H1 (cell line): ENCODE measurements around the gene MTNR1B. TPM values are rescaled to one million over a fixed set of nuclear protein-coding genes. Genes with fewer than 3 reads are reported as not detected.

Experiments used
- CTCF ChIA-PET: fragments of 300-600 bp; sonication (Branson Sonifier 250); formaldehyde crosslinking; loops from one replicate; lab custom pipeline; 2021; ENCODE audit not compliant: partially characterized antibody; lab: Charles Lee
- POLR2A ChIA-PET: fragments of 300-600 bp; sonication (Branson Sonifier 250); formaldehyde crosslinking; loops from one replicate; lab custom pipeline; 2021; ENCODE audit warnings: inconsistent platforms; ENCODE audit not compliant: partially characterized antibody; lab: Charles Lee
- DNase-seq, 2 experiments: peaks; one replicate each; pipeline versions ENCODE4 v3.0.0 to v3.0.0-alpha.2; 2010 to 2022; ENCODE audit warnings: low spot score in 2 of 2, low read depth in 1 of 2, mixed read lengths in 1 of 2
- FAIRE-seq: peaks from 2 replicates; lab custom pipeline; 2011; peaks lifted over from hg19 to GRCh38; lab: Jason Lieb, UNC
- H2AFZ ChIP-seq: 2 replicates; pipeline ENCODE4 v1.8.1; 2012; ENCODE audit warnings: low read length, inconsistent platforms
- H2AK5ac ChIP-seq: 2 replicates; pipeline ENCODE4 v1.6.1; 2013; ENCODE audit warnings: low read depth, low read length
- H2BK120ac ChIP-seq: replicated peaks from 2 replicates; pipeline ENCODE3; 2013; ENCODE audit warnings: low read depth, low read length, inconsistent platforms
- H2BK12ac ChIP-seq: 2 replicates; pipeline ENCODE4 v1.6.1; 2013; ENCODE audit warnings: low read depth, low read length
- H2BK15ac ChIP-seq: 2 replicates; pipeline ENCODE4 v1.6.1; 2013; ENCODE audit warnings: low read length
- H2BK20ac ChIP-seq: 2 replicates; pipeline ENCODE4 v1.6.1; 2013; ENCODE audit warnings: low read length
- H2BK5ac ChIP-seq: 2 replicates; pipeline ENCODE4 v1.6.1; 2013; ENCODE audit warnings: low read depth, low read length
- H3K14ac ChIP-seq: 2 replicates; pipeline ENCODE4 v1.6.1; 2013; ENCODE audit warnings: inconsistent platforms; ENCODE audit not compliant: insufficient read length
- H3K18ac ChIP-seq: 2 replicates; pipeline ENCODE4 v1.6.1; 2013; ENCODE audit warnings: low read length; ENCODE audit errors: extremely low read depth
- H3K23ac ChIP-seq: 2 replicates; pipeline ENCODE4 v1.6.1; 2013; ENCODE audit warnings: inconsistent platforms; ENCODE audit not compliant: insufficient read length
- H3K23me2 ChIP-seq: 2 replicates; pipeline ENCODE4 v1.6.1; 2013; ENCODE audit warnings: low read depth, low read length
- H3K27ac ChIP-seq: 2 replicates; pipeline ENCODE4 v1.6.1; 2011; ENCODE audit warnings: low read depth, low read length, inconsistent platforms
- H3K27me3 ChIP-seq, 4 experiments: replicated peaks in 1 of 4; 1 replicate in 1 of 4; 2 replicates in 3 of 4; pipeline versions ENCODE4 v1.6.1 to v1.8.1; 2011 to 2013; ENCODE audit warnings: low read length in 3 of 4, mild to moderate bottlenecking in 3 of 4, inconsistent platforms in 2 of 4, mixed read lengths in 2 of 4, moderate library complexity in 1 of 4; ENCODE audit not compliant: control insufficient read depth in 3 of 4, insufficient read depth in 3 of 4; ENCODE audit errors: extremely low read depth in 1 of 4
- H3K36me3 ChIP-seq, 4 experiments: 2 replicates each; pipeline versions ENCODE4 v1.6.1 to v1.8.1; 2011 to 2013; ENCODE audit warnings: mild to moderate bottlenecking in 4 of 4, low read length in 3 of 4, moderate library complexity in 2 of 4, control low read depth in 1 of 4, inconsistent platforms in 1 of 4; ENCODE audit not compliant: insufficient read depth in 4 of 4, control insufficient read depth in 2 of 4
- H3K4ac ChIP-seq: replicated peaks from 2 replicates; pipeline ENCODE3; 2013; ENCODE audit warnings: low read length, low read depth, mixed read lengths, inconsistent platforms; ENCODE audit not compliant: insufficient read length
- H3K4me1 ChIP-seq, 4 experiments: replicated peaks in 1 of 4; 1 replicate in 1 of 4; 2 replicates in 3 of 4; pipeline versions ENCODE4 v1.6.1 to v1.8.1; 2011 to 2013; ENCODE audit warnings: low read length in 3 of 4, inconsistent platforms in 2 of 4, mixed read lengths in 1 of 4; ENCODE audit not compliant: insufficient read depth in 4 of 4, control insufficient read depth in 3 of 4
- H3K4me2 ChIP-seq, 2 experiments: 2 replicates each; pipeline versions ENCODE4 v1.6.1 to v1.8.1; 2011 to 2013; ENCODE audit warnings: low read depth in 2 of 2, low read length in 2 of 2, control low read depth in 1 of 2, inconsistent platforms in 1 of 2, mild to moderate bottlenecking in 1 of 2; ENCODE audit not compliant: insufficient read depth in 1 of 2
- H3K4me3 ChIP-seq, 4 experiments: fragments of 200-600, 300-600 bp in 1 of 4; sonication (generic), shearing (Covaris generic), sonication (Bioruptor Twin) in 1 of 4; 2 replicates each; pipeline versions ENCODE4 v1.5.1 to v1.8.1; 2011 to 2016; ENCODE audit warnings: low read length in 4 of 4, low read depth in 3 of 4, control low read depth in 2 of 4, inconsistent platforms in 2 of 4, mild to moderate bottlenecking in 2 of 4, mixed read lengths in 1 of 4, moderate library complexity in 1 of 4; ENCODE audit not compliant: insufficient read depth in 2 of 4; ENCODE audit errors: extremely low read depth in 1 of 4
- H3K56ac ChIP-seq: replicated peaks from 2 replicates; pipeline ENCODE3; 2013; ENCODE audit warnings: low read depth, mild to moderate bottlenecking, mixed read lengths, low read length, inconsistent platforms; ENCODE audit not compliant: insufficient read length
- H3K79me1 ChIP-seq: 2 replicates; pipeline ENCODE4 v1.6.1; 2013; ENCODE audit warnings: low read depth, low read length, control low read depth
- H3K79me2 ChIP-seq, 2 experiments: 2 replicates each; pipeline versions ENCODE4 v1.6.1 to v1.8.1; 2012 to 2013; ENCODE audit warnings: low read length in 2 of 2, mild to moderate bottlenecking in 2 of 2, inconsistent platforms in 1 of 2; ENCODE audit not compliant: insufficient read depth in 2 of 2, control insufficient read depth in 1 of 2
- H3K9ac ChIP-seq, 4 experiments: replicated peaks in 1 of 4; 1 replicate in 1 of 4; 2 replicates in 3 of 4; pipeline versions ENCODE4 v1.6.1 to v1.8.1; 2011 to 2013; ENCODE audit warnings: low read depth in 3 of 4, low read length in 3 of 4, control low read depth in 2 of 4, mild to moderate bottlenecking in 2 of 4, moderate library complexity in 2 of 4, inconsistent platforms in 1 of 4; ENCODE audit errors: extremely low read depth in 1 of 4
- H3K9me3 ChIP-seq, 2 experiments: 2 replicates each; pipeline versions ENCODE4 v1.6.1 to v1.8.1; 2012 to 2013; ENCODE audit warnings: mild to moderate bottlenecking in 2 of 2, moderate library complexity in 2 of 2, control low read depth in 1 of 2, inconsistent platforms in 1 of 2, low read depth in 1 of 2, low read length in 1 of 2, mixed read lengths in 1 of 2; ENCODE audit not compliant: insufficient read depth in 2 of 2
- H4K20me1 ChIP-seq, 2 experiments: replicated peaks in 1 of 2; 2 replicates each; pipeline versions ENCODE3 to v1.8.1; 2011 to 2013; ENCODE audit warnings: inconsistent platforms in 2 of 2, low read length in 2 of 2, mild to moderate bottlenecking in 1 of 2; ENCODE audit not compliant: insufficient read depth in 2 of 2, control insufficient read depth in 1 of 2
- H4K5ac ChIP-seq: 2 replicates; pipeline ENCODE4 v1.6.1; 2013; ENCODE audit warnings: low read length, low read depth, mixed read lengths, inconsistent platforms; ENCODE audit not compliant: insufficient read length
- H4K8ac ChIP-seq: 2 replicates; pipeline ENCODE4 v1.8.0; 2013; ENCODE audit warnings: mild to moderate bottlenecking, moderate library complexity, low read length, inconsistent platforms; ENCODE audit not compliant: insufficient read depth; ENCODE audit errors: extremely low read depth
- H4K91ac ChIP-seq: replicated peaks from 2 replicates; pipeline ENCODE3; 2013; ENCODE audit warnings: low read length, mixed read lengths, inconsistent platforms; ENCODE audit not compliant: insufficient read length
- BCL11A ChIP-seq, 2 experiments: IDR thresholded peaks; one replicate each; pipeline ENCODE4 v1.6.1; 2011; ENCODE audit warnings: low read depth in 2 of 2, low read length in 2 of 2, mild to moderate bottlenecking in 2 of 2
- CBX8 ChIP-seq: fragments of 300-800, 300-1000 bp; sonication (generic); IDR thresholded peaks from 2 replicates; pipeline ENCODE4 v1.7.1; 2016; ENCODE audit warnings: low read depth, low read length, borderline replicate concordance
- CEBPB ChIP-seq: IDR thresholded peaks from 2 replicates; pipeline ENCODE4 v1.6.1; 2012; ENCODE audit warnings: low read depth, low read length
- CREB1 ChIP-seq: IDR thresholded peaks from 2 replicates; pipeline ENCODE4 v1.6.1; 2012; ENCODE audit warnings: inconsistent platforms
- EGR1 ChIP-seq: IDR thresholded peaks from 2 replicates; pipeline ENCODE4 v1.6.1; 2011; ENCODE audit warnings: low read depth, low read length, borderline replicate concordance
- FOSL1 ChIP-seq: IDR thresholded peaks from 2 replicates; pipeline ENCODE4 v1.6.1; 2011; ENCODE audit warnings: mild to moderate bottlenecking, low read depth, low read length, moderate library complexity; ENCODE audit not compliant: insufficient read depth
- HDAC6 ChIP-seq: IDR thresholded peaks from one replicate; pipeline ENCODE4 v1.7.1; 2012; ENCODE audit warnings: low read depth, mild to moderate bottlenecking, inconsistent platforms, low read length, moderate library complexity
- KDM4A ChIP-seq: IDR thresholded peaks from one replicate; pipeline ENCODE4 v1.7.1; 2012; ENCODE audit warnings: low read depth, mild to moderate bottlenecking, moderate library complexity, low read length, inconsistent platforms; ENCODE audit not compliant: severe bottlenecking
- KDM5A ChIP-seq: fragments of 200-600 bp; IDR thresholded peaks from 2 replicates; pipeline ENCODE4 v1.7.1; 2012; ENCODE audit warnings: mild to moderate bottlenecking, low read length, inconsistent platforms, mixed read lengths
- MAFK ChIP-seq: IDR thresholded peaks from 2 replicates; pipeline ENCODE4 v1.6.1; 2012; ENCODE audit warnings: low read depth, mild to moderate bottlenecking, improper control_type of control experiment, low read length
- SAP30 ChIP-seq: fragments of 300-600 bp; sonication (generic); IDR thresholded peaks from 2 replicates; pipeline ENCODE4 v1.7.1; 2012; ENCODE audit warnings: low read length, moderate library complexity, mild to moderate bottlenecking, inconsistent platforms; ENCODE audit not compliant: insufficient read depth, insufficient replicate concordance
- WGBS, 2 experiments: shearing (Covaris generic) in 1 of 2; methylation state at CpG; one replicate each; pipeline versions ENCODE4 v1.1.6 to v1.1.7; 2013 to 2015; ENCODE audit warnings: low lambda C conversion rate in 2 of 2, mixed read lengths in 2 of 2, inconsistent platforms in 1 of 2, low coverage in 1 of 2, missing lambda C conversion rate in 1 of 2; ENCODE audit not compliant: insufficient replicate concordance in 2 of 2, insufficient coverage in 1 of 2, insufficient read length in 1 of 2; ENCODE audit errors: extremely low coverage in 1 of 2, missing lambda C conversion rate in 1 of 2; 5-methylcytosine and 5-hydroxymethylcytosine counted together
- polyA plus RNA-seq, 7 experiments: library from polyadenylated mRNA; depleted of rRNA in 3 of 7; stranded (reverse) in 5 of 7; unstranded in 2 of 7; fragments of >200 nt in 5 of 7; fragments of 200-250 nt in 2 of 7; gene quantifications; 1 replicate in 5 of 7; 2 replicates in 1 of 7; 4 replicates in 1 of 7; pipeline versions ENCODE4 v1.2.1 to v1.2.3, GENCODE V29; 2011 to 2013; ENCODE audit warnings: missing spikeins in 2 of 7, mixed read lengths in 2 of 7
- total RNA-seq: library from RNA; stranded (reverse); fragmentation: NEBNext Ultra II Directional; extraction: Animal tissue kit (Norgen Biotek cat#: 25700); gene quantifications from 2 replicates; pipeline ENCODE4 v1.2.1, GENCODE V29; 2021
- TF ChIP-seq, protein P1 (sequence below): IDR thresholded peaks from 2 replicates; pipeline ENCODE4 v1.6.1; 2012; ENCODE audit warnings: low read length, inconsistent platforms

MTNR1B gene
- total and polyA plus RNA-seq, 2 of the 8 experiments (the other 6 are each of a cell fraction or from before 2014, with no cell fraction given) = 0.08 TPM; not detected in 1

GRCh38 chr11:92931746-92932422 is 37.6 kb upstream of the MTNR1B start:
- peaks cover 0 to 2% of the 10 kb centered on the region in 2 experiments; a peak in 1 of 4 replicates for H3K9me3 ChIP-seq
- no peak overlapping the region for H3K27ac ChIP-seq
- H4K20me1 ChIP-seq = no peaks in the 10 kb centered on the region
- no peaks in the 10 kb centered on the region for H3K23me2 ChIP-seq
- H2BK12ac ChIP-seq = no peak overlapping the region
- CTCF ChIA-PET = interaction anchor here (0.5 to 3.3 kb wide), 2 partner anchors 10 to 692 kb away, joined by 3 to 28 read pairs; no protein-coding TSS in a partner anchor
- no peak overlapping the region for H4K5ac ChIP-seq
- no peak overlapping the region for H3K4me3 ChIP-seq
- H3K9ac ChIP-seq = no peak overlapping the region
- no peaks in the 10 kb centered on the region for H3K79me2 ChIP-seq
- no peak overlapping the region for H3K23ac ChIP-seq
- FAIRE-seq (no peak), DNase-seq (no peak)
- H3K4ac ChIP-seq = no peak overlapping the region
- no peak overlapping the region for H3K4me2 ChIP-seq
- no peak overlapping the region for H2AK5ac ChIP-seq
- no peak overlapping the region for H2AFZ ChIP-seq
- no peak overlapping the region for H3K18ac ChIP-seq
- WGBS, 2 experiments = 89% methylated on average over 3 of the region's 3 CpGs; no CpG with 5 or more reads in 1 of the 2 experiments
- H3K14ac ChIP-seq = no peak overlapping the region
- H4K8ac ChIP-seq = no peak overlapping the region
- no peaks in the 10 kb centered on the region for H3K36me3 ChIP-seq
- no peak overlapping the region for H3K56ac ChIP-seq
- no peak overlapping the region for H2BK20ac ChIP-seq
- H2BK5ac ChIP-seq = no peak overlapping the region
- no peaks in the 10 kb centered on the region for H3K79me1 ChIP-seq
- no peak overlapping the region for H2BK15ac ChIP-seq
- H2BK120ac ChIP-seq = no peak overlapping the region
- no peaks in the 10 kb centered on the region; a peak in 1 of 7 replicates for H3K27me3 ChIP-seq
- H3K4me1 ChIP-seq = no peaks in the 10 kb centered on the region
- POLR2A ChIA-PET = no interaction called here
- no peak overlapping the region for H4K91ac ChIP-seq
- TF ChIP-seq EGR1 = no peak
- TF ChIP-seq CBX8 = no peak
- no peak for TF ChIP-seq KDM4A
- TF ChIP-seq CREB1 = no peak
- no peak for TF ChIP-seq MAFK
- TF ChIP-seq FOSL1 = no peak
- no peak for TF ChIP-seq BCL11A (IDR thresholded peaks at IDR 0.05; ENCODE audit: low read depth in 2 of 2, low read length in 2 of 2)
- TF ChIP-seq KDM5A = no peak
- TF ChIP-seq, protein P1, sequence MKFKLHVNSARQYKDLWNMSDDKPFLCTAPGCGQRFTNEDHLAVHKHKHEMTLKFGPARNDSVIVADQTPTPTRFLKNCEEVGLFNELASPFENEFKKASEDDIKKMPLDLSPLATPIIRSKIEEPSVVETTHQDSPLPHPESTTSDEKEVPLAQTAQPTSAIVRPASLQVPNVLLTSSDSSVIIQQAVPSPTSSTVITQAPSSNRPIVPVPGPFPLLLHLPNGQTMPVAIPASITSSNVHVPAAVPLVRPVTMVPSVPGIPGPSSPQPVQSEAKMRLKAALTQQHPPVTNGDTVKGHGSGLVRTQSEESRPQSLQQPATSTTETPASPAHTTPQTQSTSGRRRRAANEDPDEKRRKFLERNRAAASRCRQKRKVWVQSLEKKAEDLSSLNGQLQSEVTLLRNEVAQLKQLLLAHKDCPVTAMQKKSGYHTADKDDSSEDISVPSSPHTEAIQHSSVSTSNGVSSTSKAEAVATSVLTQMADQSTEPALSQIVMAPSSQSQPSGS = no peak
- no peak for TF ChIP-seq CEBPB
- no peak for TF ChIP-seq SAP30
- TF ChIP-seq HDAC6 = no peak
